ENCODE results near the gene FAM222A. TPM values are rescaled to one million over a fixed set of nuclear protein-coding genes. Genes with fewer than 3 reads are reported as not detected.

Gene FAM222A
- total RNA-seq, 1 donor from 2014 or later = 7.9 TPM

DNA sequence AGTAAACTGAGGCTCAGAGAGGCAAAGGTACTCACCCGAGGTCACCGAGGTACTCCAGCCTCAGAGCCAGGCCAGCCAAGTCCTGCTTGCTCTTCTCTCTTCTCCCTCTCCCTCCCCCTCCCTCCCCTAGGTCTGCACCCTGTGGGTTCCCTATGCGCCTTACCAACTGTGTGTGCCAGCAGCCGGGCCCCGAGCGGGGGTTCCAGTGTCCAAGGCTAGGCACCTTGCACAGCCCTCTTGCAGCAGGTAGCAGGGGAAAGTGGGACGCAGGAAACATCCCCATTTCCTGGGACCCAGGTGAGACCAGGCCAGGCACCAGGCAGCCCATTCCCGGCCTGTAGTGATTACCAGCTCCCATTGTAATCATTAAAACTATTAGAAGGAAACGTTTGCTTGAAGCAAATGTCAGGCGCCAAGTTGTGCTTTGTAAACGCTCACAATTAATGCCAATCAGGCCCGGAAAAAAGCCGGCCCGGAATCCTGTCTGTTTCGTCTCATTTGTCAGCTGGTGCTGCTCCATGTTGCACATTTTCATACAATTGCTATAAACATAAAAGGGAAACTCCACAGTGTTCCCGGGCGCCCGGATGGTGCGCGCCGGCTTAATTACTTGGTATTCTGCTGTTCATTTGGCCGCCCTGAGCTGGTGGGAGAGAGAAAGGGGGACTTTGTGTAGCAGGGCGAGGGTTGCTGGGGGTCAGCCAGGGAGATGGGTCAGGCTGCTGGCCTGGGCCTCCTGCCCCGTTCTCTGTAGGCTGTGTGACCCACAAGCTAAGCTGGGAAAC lies 11.9 kb downstream of the FAM222A start:
- Mint-ChIP-seq H3K36me3 (no peaks in the 10 kb centered on the region), H3K9me3 (no peaks in the 10 kb centered on the region), H3K27ac (no peak overlapping the region), H3K27me3 (peaks cover 6% of the 10 kb centered on the region), H3K4me3 (no peak overlapping the region), H3K4me1 (ENCODE audit: unreplicated experiment) (peaks cover 20% of the 10 kb centered on the region)
- TF ChIP-seq, protein P1, sequence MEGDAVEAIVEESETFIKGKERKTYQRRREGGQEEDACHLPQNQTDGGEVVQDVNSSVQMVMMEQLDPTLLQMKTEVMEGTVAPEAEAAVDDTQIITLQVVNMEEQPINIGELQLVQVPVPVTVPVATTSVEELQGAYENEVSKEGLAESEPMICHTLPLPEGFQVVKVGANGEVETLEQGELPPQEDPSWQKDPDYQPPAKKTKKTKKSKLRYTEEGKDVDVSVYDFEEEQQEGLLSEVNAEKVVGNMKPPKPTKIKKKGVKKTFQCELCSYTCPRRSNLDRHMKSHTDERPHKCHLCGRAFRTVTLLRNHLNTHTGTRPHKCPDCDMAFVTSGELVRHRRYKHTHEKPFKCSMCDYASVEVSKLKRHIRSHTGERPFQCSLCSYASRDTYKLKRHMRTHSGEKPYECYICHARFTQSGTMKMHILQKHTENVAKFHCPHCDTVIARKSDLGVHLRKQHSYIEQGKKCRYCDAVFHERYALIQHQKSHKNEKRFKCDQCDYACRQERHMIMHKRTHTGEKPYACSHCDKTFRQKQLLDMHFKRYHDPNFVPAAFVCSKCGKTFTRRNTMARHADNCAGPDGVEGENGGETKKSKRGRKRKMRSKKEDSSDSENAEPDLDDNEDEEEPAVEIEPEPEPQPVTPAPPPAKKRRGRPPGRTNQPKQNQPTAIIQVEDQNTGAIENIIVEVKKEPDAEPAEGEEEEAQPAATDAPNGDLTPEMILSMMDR (conservative IDR thresholded peaks at IDR 0.05) = no peak
- no peak for DNase-seq (ENCODE audit: extremely low spot score, unreplicated experiment)

DNA sequence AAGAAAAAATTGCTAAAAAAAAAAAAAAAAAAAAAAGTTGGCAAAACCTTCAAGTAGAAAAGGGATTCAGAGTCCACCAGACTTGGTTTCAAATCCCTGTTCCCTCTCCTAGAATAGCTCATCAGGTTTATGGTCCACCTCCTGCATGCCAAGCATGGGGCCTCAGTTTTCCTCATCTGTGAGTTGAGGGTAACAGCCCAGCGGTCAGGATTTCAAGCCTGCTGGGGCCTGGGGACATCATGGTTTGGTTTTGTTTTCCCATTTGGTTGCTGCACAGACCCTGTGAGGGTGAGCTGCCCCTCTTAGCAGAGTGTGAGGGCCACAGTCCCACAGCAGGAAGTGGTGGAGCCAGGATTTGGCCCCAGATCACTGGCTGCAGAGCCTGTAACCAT lies 12.5 kb downstream of the FAM222A start:
- Mint-ChIP-seq H3K27ac (no peak overlapping the region), H3K4me3 (no peak overlapping the region), H3K4me1 (ENCODE audit: unreplicated experiment) (peaks cover 20% of the 10 kb centered on the region), H3K9me3 (no peaks in the 10 kb centered on the region), H3K36me3 (no peaks in the 10 kb centered on the region), H3K27me3 (peaks cover 6% of the 10 kb centered on the region)
- no peak for DNase-seq (ENCODE audit: extremely low spot score, unreplicated experiment)
- TF ChIP-seq, protein P1 (conservative IDR thresholded peaks at IDR 0.05) = no peak

DNA sequence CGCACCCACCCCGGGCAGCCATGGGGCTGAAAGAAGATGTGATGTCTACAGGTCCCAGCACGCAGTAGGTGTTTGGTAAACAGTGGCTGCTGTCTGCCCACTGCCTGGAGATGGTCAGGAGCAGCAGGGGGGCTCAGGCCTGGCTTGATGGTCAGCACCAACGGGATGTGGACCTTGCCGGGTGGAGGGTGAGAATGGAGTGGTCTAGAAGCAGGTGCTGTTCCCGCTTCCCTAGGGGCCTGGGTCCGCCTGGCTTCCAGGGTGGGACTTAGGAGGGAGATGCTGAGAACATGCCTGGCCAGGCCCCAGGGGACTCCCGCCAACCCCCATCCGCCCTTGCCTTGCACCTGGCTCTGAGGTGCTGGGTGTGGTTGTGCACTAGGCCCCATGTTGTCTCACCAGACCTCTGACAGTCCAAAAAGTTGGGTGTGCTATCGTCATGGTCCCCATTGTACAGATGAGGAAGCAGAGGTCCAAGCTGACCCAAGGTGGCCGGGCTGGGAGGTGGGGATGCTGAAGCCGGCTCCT lies 12.9 kb downstream of the FAM222A start:
- Mint-ChIP-seq H3K4me3 (no peak overlapping the region), H3K27me3 (peaks cover 6% of the 10 kb centered on the region), H3K9me3 (no peaks in the 10 kb centered on the region), H3K36me3 (no peaks in the 10 kb centered on the region), H3K4me1 (ENCODE audit: unreplicated experiment) (peaks cover 20% of the 10 kb centered on the region), H3K27ac (no peak overlapping the region)
- TF ChIP-seq, protein P1 (conservative IDR thresholded peaks at IDR 0.05) = no peak
- no peak for DNase-seq (ENCODE audit: extremely low spot score, unreplicated experiment)

DNA sequence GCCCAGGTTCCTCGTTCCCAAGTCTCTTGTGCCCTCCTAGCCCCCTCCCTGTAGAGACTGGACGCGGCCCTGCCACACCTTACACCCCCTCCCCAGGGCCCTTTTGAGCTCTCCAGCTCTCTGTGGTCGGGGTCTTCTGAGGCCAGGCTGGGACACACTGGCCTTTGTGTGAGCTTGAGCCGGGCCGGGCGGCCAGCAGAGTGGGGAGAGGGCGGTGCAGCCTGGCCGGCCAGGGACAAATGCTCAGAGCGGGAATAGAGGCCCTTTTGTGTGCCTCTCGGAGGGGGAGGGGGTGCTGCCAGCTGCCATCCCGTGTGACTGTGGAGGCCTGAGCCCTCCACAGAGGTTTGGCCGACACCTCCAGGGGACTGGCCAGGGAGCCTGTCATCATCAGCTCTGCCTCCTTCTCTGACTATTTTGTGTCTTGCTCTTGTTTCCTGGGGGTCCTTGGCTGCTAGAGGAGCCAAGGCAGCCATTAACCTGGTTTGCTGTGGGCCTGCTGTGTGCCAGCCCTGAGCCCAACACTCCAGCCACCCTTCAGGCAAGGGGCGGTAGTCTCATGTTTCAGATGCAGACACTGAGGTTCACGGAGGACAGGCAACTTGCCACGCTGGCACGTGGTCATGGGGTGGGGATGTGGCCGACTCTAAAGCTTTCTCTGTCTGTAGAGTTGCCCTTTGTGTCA lies 13.6 kb downstream of the FAM222A start:
- H3K36me3 Mint-ChIP-seq = no peaks in the 10 kb centered on the region
- H3K4me1 Mint-ChIP-seq (ENCODE audit: unreplicated experiment) = peaks cover 17% of the 10 kb centered on the region
- TF ChIP-seq, protein P1 (conservative IDR thresholded peaks at IDR 0.05) = no peak
- no peak for DNase-seq (ENCODE audit: extremely low spot score, unreplicated experiment)
- no peak overlapping the region for H3K27ac Mint-ChIP-seq
- H3K27me3 Mint-ChIP-seq = peaks cover under 1% of the 10 kb centered on the region
- H3K9me3 Mint-ChIP-seq = no peaks in the 10 kb centered on the region
- no peak overlapping the region for H3K4me3 Mint-ChIP-seq

GRCh38 chr12:109727746-109728726 lies 14.4 kb downstream of the FAM222A start:
- Mint-ChIP-seq H3K4me3 (no peak overlapping the region), H3K27ac (no peak overlapping the region), H3K9me3 (no peaks in the 10 kb centered on the region), H3K27me3 (peaks cover 5% of the 10 kb centered on the region), H3K36me3 (no peaks in the 10 kb centered on the region), H3K4me1 (ENCODE audit: unreplicated experiment) (peaks cover 13% of the 10 kb centered on the region)
- TF ChIP-seq, protein P1 (conservative IDR thresholded peaks at IDR 0.05) = no peak
- no peak for DNase-seq (ENCODE audit: extremely low spot score, unreplicated experiment)

Data from type B pancreatic cell (in vitro differentiated cells).